Effector CD4-positive, alpha-beta T cell (primary cell): ENCODE results near the gene FKRP.
"Not testable (repeated sequence)": the region's sequence is repeated elsewhere in the genome, so short reads cannot be mapped to it uniquely, and the experiment has no call there.

Source experiments
- DNase-seq: peaks from one replicate; pipeline ENCODE4 v3.0.0-alpha.2; 2020

FKRP gene

GRCh38 chr19:46759817-46760333, 14.0 kb downstream of the FKRP start:
- no peak for DNase-seq

GRCh38 chr19:46760363-46760762, 14.5 kb downstream of the FKRP start:
- no peak for DNase-seq

- DNase-seq, result not testable (repeated sequence)
Observed at GRCh38 chr19:46760897-46761296, 15.0 kb downstream of the FKRP start.

- no peak for DNase-seq
Observed at GRCh38 chr19:46761418-46761831, 15.6 kb downstream of the FKRP start.

- no peak for DNase-seq
Observed at GRCh38 chr19:46762245-46762890, 16.5 kb downstream of the FKRP start.

GRCh38 chr19:46764817-46765291, 19.0 kb downstream of the FKRP start:
- DNase-seq, result no peak

- peak; percentile 41 for DNase-seq
Observed at GRCh38 chr19:46766569-46767317, 20.9 kb downstream of the FKRP start.

GRCh38 chr19:46768746-46769145, 22.9 kb downstream of the FKRP start:
- not testable (repeated sequence) for DNase-seq

- DNase-seq, result no peak
Observed at GRCh38 chr19:46772170-46773017, 26.5 kb downstream of the FKRP start.

GRCh38 chr19:46773018-46773399, 27.2 kb downstream of the FKRP start:
- DNase-seq, result no peak

GRCh38 chr19:46775642-46776258, 29.9 kb downstream of the FKRP start:
- no peak for DNase-seq

- DNase-seq, result no peak
Observed at GRCh38 chr19:46776927-46777911, 31.4 kb downstream of the FKRP start.

- not testable (repeated sequence) for DNase-seq
Observed at GRCh38 chr19:46777956-46778645, 32.2 kb downstream of the FKRP start.

- DNase-seq, result no peak
Observed at GRCh38 chr19:46782355-46783019, 36.6 kb downstream of the FKRP start.

- DNase-seq, result no peak
Observed at GRCh38 chr19:46783670-46784069, 37.8 kb downstream of the FKRP start.

GRCh38 chr19:46784262-46785053, 38.6 kb downstream of the FKRP start:
- no peak for DNase-seq

- DNase-seq, result no peak
Observed at GRCh38 chr19:46785054-46785979, 39.5 kb downstream of the FKRP start.

- DNase-seq, result no peak
Observed at GRCh38 chr19:46785980-46786235, 40.1 kb downstream of the FKRP start.
